ENCODE results near the gene IGSF6. TPM values are rescaled to one million over a fixed set of nuclear protein-coding genes. Genes with fewer than 3 reads are reported as not detected.

The IGSF6 gene
- total and polyA plus RNA-seq, 2 of the 13 experiments (the other 11 are each of a cell fraction or from before 2014, with no cell fraction given) = not detected

DNA sequence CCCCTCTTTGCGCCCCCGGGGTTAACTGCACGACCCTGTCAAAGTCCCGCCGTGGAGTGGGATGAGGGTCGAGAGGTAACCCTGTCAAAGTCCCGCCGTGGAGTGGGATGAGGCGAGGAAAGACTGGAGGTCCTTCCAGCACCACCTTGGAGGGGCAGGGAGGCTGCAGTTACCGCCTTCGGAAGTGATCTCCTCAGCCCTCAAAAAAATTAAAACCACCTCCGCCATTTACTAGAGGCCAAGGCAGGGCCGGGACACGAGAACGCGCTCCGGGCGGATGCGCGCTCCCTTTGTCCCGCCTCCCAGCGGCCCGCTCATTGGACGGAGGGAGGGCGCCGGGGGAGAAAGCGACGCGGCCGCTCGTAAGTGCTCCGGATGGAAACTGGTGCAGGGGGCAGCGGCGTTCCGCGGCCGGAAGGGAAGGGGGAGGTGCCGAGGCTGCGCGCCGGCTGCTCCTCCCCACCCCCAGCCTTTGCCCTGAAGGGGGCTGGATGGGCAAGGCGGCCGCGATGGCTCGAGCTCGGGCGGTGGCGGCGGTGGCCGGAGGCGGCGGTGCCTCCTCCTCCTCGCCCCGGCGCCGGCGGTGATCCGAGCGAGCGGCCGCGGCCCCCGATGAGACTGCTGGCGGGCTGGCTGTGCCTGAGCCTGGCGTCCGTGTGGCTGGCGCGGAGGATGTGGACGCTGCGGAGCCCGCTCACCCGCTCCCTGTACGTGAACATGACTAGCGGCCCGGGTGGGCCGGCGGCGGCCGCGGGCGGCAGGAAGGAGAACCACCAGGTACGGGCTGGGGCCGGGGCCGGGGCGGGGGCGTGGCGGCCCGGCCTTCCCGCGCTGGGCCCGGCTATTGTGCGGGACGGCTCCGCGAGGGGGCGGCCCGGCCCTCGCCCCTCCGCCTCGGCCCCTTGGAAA lies 53.0 kb downstream of the IGSF6 start, which contains the start of gene METTL9 (continued):
- TF ChIP-seq PBX3 (CRISPR knock-in tag; IDR thresholded peaks at IDR 0.05; ENCODE audit: borderline replicate concordance) (no peak; the same call in 1 of the 2 replicates), SNAI1 (CRISPR knock-in tag; IDR thresholded peaks at IDR 0.05; ENCODE audit: borderline replicate concordance) (peak; percentile 94; the same call in 1 of the 2 replicates), BORCS8-MEF2B (CRISPR knock-in tag; IDR thresholded peaks at IDR 0.05) (peak; percentile 98), MATR3 (CRISPR knock-in tag; IDR thresholded peaks at IDR 0.05) (no peak; the same call in 1 of the 2 replicates), ZNF446 (CRISPR knock-in tag; IDR thresholded peaks at IDR 0.05) (peak; percentile 97), ZNF670 (CRISPR knock-in tag; IDR thresholded peaks at IDR 0.05; ENCODE audit: borderline replicate concordance) (peak; percentile 96; the same call in 1 of the 2 replicates), SNAPC4 (CRISPR knock-in tag; IDR thresholded peaks at IDR 0.05) (peak; percentile 92; the same call in 1 of the 2 replicates), ZNF576 (CRISPR knock-in tag; IDR thresholded peaks at IDR 0.05) (peak; percentile 19; the same call in 1 of the 2 replicates), GRHL1 (CRISPR knock-in tag; conservative IDR thresholded peaks at IDR 0.05) (no peak), NONO (IDR thresholded peaks at IDR 0.05) (no peak), NONO (CRISPR knock-in tag; conservative IDR thresholded peaks at IDR 0.05) (peak; percentile 100), HOXA9 (CRISPR knock-in tag; IDR thresholded peaks at IDR 0.05; ENCODE audit: borderline replicate concordance) (peak; percentile 85), ZBTB42 (CRISPR knock-in tag; IDR thresholded peaks at IDR 0.05) (0 out of 2 replicates have a peak, but pooled peaks have one; percentile 20), ZNF75D (CRISPR knock-in tag; IDR thresholded peaks at IDR 0.05; ENCODE audit: borderline replicate concordance) (peak; percentile 82; the same call in 1 of the 2 replicates), KDM2A (CRISPR knock-in tag; IDR thresholded peaks at IDR 0.05; ENCODE audit: borderline replicate concordance, low read depth) (peak; percentile 100), JDP2 (CRISPR knock-in tag; IDR thresholded peaks at IDR 0.05; ENCODE audit: borderline replicate concordance) (peak; percentile 83; the same call in 1 of the 2 replicates), ZNF354B (CRISPR knock-in tag; IDR thresholded peaks at IDR 0.05) (peak; percentile 95), ZSCAN9 (CRISPR knock-in tag; IDR thresholded peaks at IDR 0.05; ENCODE audit: borderline replicate concordance) (peak; percentile 95), ZNF205 (CRISPR knock-in tag; IDR thresholded peaks at IDR 0.05) (peak; percentile 97)
